GM21367 (cell line): Measurements from ENCODE around the gene PTGR1.
"Not testable (repeated sequence)": the region's sequence is repeated elsewhere in the genome, so short reads cannot be mapped to it uniquely, and the experiment has no call there.

Experiments
- ATAC-seq: cut with Tn5 transposase; IDR thresholded peaks from one replicate; pipeline ENCODE4 v1.9.1; 2021; ENCODE audit not compliant: unreplicated experiment

The PTGR1 gene

GRCh38 chr9:111613436-111614040, 14.1 kb upstream of the PTGR1 start:
- ATAC-seq = no peak

- no peak for ATAC-seq
Observed at GRCh38 chr9:111610845-111611244, 11.4 kb upstream of the PTGR1 start.

- no peak for ATAC-seq
Observed at GRCh38 chr9:111610149-111610548, 10.7 kb upstream of the PTGR1 start.

- no peak for ATAC-seq
Observed at GRCh38 chr9:111605041-111605559, 5.7 kb upstream of the PTGR1 start.

GRCh38 chr9:111604054-111604615, 4.7 kb upstream of the PTGR1 start:
- no peak for ATAC-seq

GRCh38 chr9:111603041-111603440, 3.6 kb upstream of the PTGR1 start:
- no peak for ATAC-seq

GRCh38 chr9:111601237-111602018, 2.0 kb upstream of the PTGR1 start:
- no peak for ATAC-seq

- no peak for ATAC-seq
Observed at GRCh38 chr9:111599955-111600343, 502 bp upstream of the PTGR1 start.

- no peak for ATAC-seq
Observed at GRCh38 chr9:111598733-111599091, 735 bp downstream of the PTGR1 start.

GRCh38 chr9:111597852-111598732, 1.4 kb downstream of the PTGR1 start:
- ATAC-seq = peak; percentile 55

GRCh38 chr9:111588846-111589245, 10.6 kb downstream of the PTGR1 start:
- no peak for ATAC-seq

GRCh38 chr9:111586378-111586777, 13.1 kb downstream of the PTGR1 start:
- ATAC-seq = no peak

- ATAC-seq = no peak
Observed at GRCh38 chr9:111582888-111583287, 16.6 kb downstream of the PTGR1 start.

- ATAC-seq = no peak
Observed at GRCh38 chr9:111572950-111573604, 26.4 kb downstream of the PTGR1 start.

GRCh38 chr9:111568127-111568526, 31.3 kb downstream of the PTGR1 start:
- not testable (repeated sequence) for ATAC-seq

GRCh38 chr9:111566234-111566633, 33.2 kb downstream of the PTGR1 start:
- no peak for ATAC-seq

GRCh38 chr9:111561165-111561719, 38.2 kb downstream of the PTGR1 start:
- ATAC-seq = no peak

GRCh38 chr9:111559000-111559610, 40.3 kb downstream of the PTGR1 start:
- no peak for ATAC-seq

GRCh38 chr9:111555425-111555824, 44.0 kb downstream of the PTGR1 start:
- not testable (repeated sequence) for ATAC-seq

GRCh38 chr9:111548623-111549022, 50.8 kb downstream of the PTGR1 start:
- no peak for ATAC-seq
